Nucleus accumbens (tissue), 56 donors: ENCODE measurements around the gene PPEF1.

ENCODE experiments used
- DNase-seq, 56 donors: peaks; one replicate each; lab custom pipeline; 2025; lab: John Stamatoyannopoulos, UW

The PPEF1 gene

GRCh38 chrX:18707426-18708049, at the start of gene PPEF1:
Gene PPEF1 (plus strand): TSS chrX:18707645. CDS start chrX:18707781, 136 bp downstream.
- no peak for DNase-seq

GRCh38 chrX:18661273-18661672, 46.2 kb upstream of the PPEF1 start:
- DNase-seq = peak in 3 of 56 donors; percentile 8 to 19 (median 16)

GRCh38 chrX:18664947-18665346, 42.5 kb upstream of the PPEF1 start:
- DNase-seq = no peak

- no peak for DNase-seq
Observed at GRCh38 chrX:18666614-18667013, 40.8 kb upstream of the PPEF1 start.

- no peak for DNase-seq
Observed at GRCh38 chrX:18668071-18668835, 39.2 kb upstream of the PPEF1 start.

- no peak for DNase-seq
Observed at GRCh38 chrX:18672008-18672407, 35.4 kb upstream of the PPEF1 start, which contains the start of gene RS1. Gene RS1 (minus strand): TSS chrX:18672108. CDS start chrX:18672068, 40 bp downstream.

GRCh38 chrX:18674417-18674787, 33.0 kb upstream of the PPEF1 start:
- DNase-seq = peak in 28 of 56 donors; percentile 1 to 57 (median 17)

- peak; percentile 0 to 84 (median 54) for DNase-seq
Observed at GRCh38 chrX:18674788-18675735, 32.4 kb upstream of the PPEF1 start.

GRCh38 chrX:18676050-18676449, 31.4 kb upstream of the PPEF1 start:
- no peak for DNase-seq

GRCh38 chrX:18676470-18676869, 31.0 kb upstream of the PPEF1 start:
- peak in 1 of 56 donors; percentile 1 for DNase-seq

GRCh38 chrX:18677161-18677869, 30.1 kb upstream of the PPEF1 start:
- no peak for DNase-seq

- DNase-seq = no peak
Observed at GRCh38 chrX:18681996-18682395, 25.4 kb upstream of the PPEF1 start.

- DNase-seq = no peak
Observed at GRCh38 chrX:18682979-18683387, 24.5 kb upstream of the PPEF1 start.

GRCh38 chrX:18687856-18688495, 19.5 kb upstream of the PPEF1 start:
- no peak for DNase-seq

GRCh38 chrX:18691431-18691830, 16.0 kb upstream of the PPEF1 start:
- DNase-seq = no peak

GRCh38 chrX:18692541-18692940, 14.9 kb upstream of the PPEF1 start:
- no peak for DNase-seq

- no peak for DNase-seq
Observed at GRCh38 chrX:18696653-18697052, 10.8 kb upstream of the PPEF1 start.

- DNase-seq = no peak
Observed at GRCh38 chrX:18698737-18699650, 8.5 kb upstream of the PPEF1 start.
